WTC11 (cell line): ENCODE results near the gene LCN10.

ENCODE experiments used
- ATF1 ChIP-seq: sonication (generic); formaldehyde crosslinking; IDR thresholded peaks from 2 replicates; pipeline ENCODE4 v1.8.1; 2023; ENCODE audit warnings: mild to moderate bottlenecking, moderate library complexity, missing genetic modification reagents
- NFYB ChIP-seq: sonication (generic); formaldehyde crosslinking; conservative IDR thresholded peaks from 2 replicates; pipeline ENCODE4 v1.8.0; 2022; ENCODE audit warnings: low read depth, missing genetic modification reagents
- TF ChIP-seq, protein P1 (sequence below): sonication (generic); formaldehyde crosslinking; conservative IDR thresholded peaks from 2 replicates; pipeline ENCODE4 v1.8.1; 2022; ENCODE audit warnings: mild to moderate bottlenecking, missing genetic modification reagents
- TF ChIP-seq, protein P2 (sequence below): sonication (generic); formaldehyde crosslinking; IDR thresholded peaks from 2 replicates; pipeline ENCODE4 v1.8.1; 2022; ENCODE audit warnings: mild to moderate bottlenecking, missing genetic modification reagents, moderate library complexity, borderline replicate concordance
- TF ChIP-seq, protein P3 (sequence below): fragments of 200-600 bp; IDR thresholded peaks from 2 replicates; pipeline ENCODE4 v1.8.0; 2022; ENCODE audit warnings: antibody characterized with exemption

DNA sequence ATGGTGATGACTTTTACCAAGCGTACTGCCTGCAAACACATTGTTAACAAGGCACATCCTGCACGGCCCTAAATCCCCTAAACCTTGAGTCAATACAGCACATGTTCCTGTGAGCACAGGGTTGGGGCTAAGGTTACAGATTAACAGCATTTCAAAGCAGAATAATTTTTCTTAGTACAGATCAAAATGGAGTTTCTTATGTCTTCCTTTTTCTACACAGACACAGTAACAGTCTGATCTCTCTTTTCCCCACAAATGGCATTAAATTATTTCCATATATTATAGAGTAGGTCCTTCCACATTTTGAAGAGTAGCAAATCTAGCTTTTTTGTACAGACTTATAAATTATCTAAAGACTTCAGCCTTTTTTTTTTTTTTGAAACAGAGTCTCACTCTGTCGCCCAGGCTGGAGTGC lies 46.8 kb upstream of the LCN10 start:
- TF ChIP-seq ATF1 (CRISPR knock-in tag) (no peak), NFYB (no peak)
- TF ChIP-seq, protein P1, sequence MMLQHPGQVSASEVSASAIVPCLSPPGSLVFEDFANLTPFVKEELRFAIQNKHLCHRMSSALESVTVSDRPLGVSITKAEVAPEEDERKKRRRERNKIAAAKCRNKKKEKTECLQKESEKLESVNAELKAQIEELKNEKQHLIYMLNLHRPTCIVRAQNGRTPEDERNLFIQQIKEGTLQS (CRISPR knock-in tag): no peak
- TF ChIP-seq, protein P2, sequence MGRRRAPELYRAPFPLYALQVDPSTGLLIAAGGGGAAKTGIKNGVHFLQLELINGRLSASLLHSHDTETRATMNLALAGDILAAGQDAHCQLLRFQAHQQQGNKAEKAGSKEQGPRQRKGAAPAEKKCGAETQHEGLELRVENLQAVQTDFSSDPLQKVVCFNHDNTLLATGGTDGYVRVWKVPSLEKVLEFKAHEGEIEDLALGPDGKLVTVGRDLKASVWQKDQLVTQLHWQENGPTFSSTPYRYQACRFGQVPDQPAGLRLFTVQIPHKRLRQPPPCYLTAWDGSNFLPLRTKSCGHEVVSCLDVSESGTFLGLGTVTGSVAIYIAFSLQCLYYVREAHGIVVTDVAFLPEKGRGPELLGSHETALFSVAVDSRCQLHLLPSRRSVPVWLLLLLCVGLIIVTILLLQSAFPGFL: no peak
- TF ChIP-seq, protein P3, sequence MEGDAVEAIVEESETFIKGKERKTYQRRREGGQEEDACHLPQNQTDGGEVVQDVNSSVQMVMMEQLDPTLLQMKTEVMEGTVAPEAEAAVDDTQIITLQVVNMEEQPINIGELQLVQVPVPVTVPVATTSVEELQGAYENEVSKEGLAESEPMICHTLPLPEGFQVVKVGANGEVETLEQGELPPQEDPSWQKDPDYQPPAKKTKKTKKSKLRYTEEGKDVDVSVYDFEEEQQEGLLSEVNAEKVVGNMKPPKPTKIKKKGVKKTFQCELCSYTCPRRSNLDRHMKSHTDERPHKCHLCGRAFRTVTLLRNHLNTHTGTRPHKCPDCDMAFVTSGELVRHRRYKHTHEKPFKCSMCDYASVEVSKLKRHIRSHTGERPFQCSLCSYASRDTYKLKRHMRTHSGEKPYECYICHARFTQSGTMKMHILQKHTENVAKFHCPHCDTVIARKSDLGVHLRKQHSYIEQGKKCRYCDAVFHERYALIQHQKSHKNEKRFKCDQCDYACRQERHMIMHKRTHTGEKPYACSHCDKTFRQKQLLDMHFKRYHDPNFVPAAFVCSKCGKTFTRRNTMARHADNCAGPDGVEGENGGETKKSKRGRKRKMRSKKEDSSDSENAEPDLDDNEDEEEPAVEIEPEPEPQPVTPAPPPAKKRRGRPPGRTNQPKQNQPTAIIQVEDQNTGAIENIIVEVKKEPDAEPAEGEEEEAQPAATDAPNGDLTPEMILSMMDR: no peak
